Trophoblast cell (in vitro differentiated cells and primary cell): Measurements from ENCODE around the gene TBX15.

ENCODE experiments used
- DNase-seq, 2 donors: peaks; one replicate each; pipeline ENCODE4 v3.0.0-alpha.2; 2016
- H2AFZ ChIP-seq: 2 replicates; pipeline ENCODE4 v1.6.1; 2013; ENCODE audit warnings: low read length, moderate library complexity, mild to moderate bottlenecking; ENCODE audit not compliant: insufficient read depth, poor library complexity
- H2AK5ac ChIP-seq: 2 replicates; pipeline ENCODE4 v1.6.1; 2013; ENCODE audit warnings: mild to moderate bottlenecking, low read length
- H2BK120ac ChIP-seq: 2 replicates; pipeline ENCODE4 v1.6.1; 2013; ENCODE audit warnings: low read length, mild to moderate bottlenecking, moderate library complexity; ENCODE audit not compliant: insufficient read depth, poor library complexity
- H2BK12ac ChIP-seq: 2 replicates; pipeline ENCODE4 v1.6.1; 2013; ENCODE audit warnings: mild to moderate bottlenecking, low read length, moderate library complexity
- H2BK5ac ChIP-seq: 2 replicates; pipeline ENCODE4 v1.6.1; 2013; ENCODE audit warnings: low read length, low read depth, moderate library complexity, mild to moderate bottlenecking; ENCODE audit not compliant: poor library complexity
- H3K14ac ChIP-seq: 2 replicates; pipeline ENCODE4 v1.6.1; 2013; ENCODE audit warnings: mild to moderate bottlenecking, low read length
- H3K18ac ChIP-seq: 2 replicates; pipeline ENCODE4 v1.6.1; 2013; ENCODE audit warnings: mild to moderate bottlenecking, low read length
- H3K23ac ChIP-seq: 2 replicates; pipeline ENCODE4 v1.6.1; 2013; ENCODE audit warnings: low read length
- H3K27ac ChIP-seq: 2 replicates; pipeline ENCODE4 v1.5.1; 2013; ENCODE audit warnings: low read depth, mild to moderate bottlenecking, inconsistent platforms, low read length, moderate library complexity
- H3K27me3 ChIP-seq: 2 replicates; pipeline ENCODE4 v1.6.1; 2013; ENCODE audit warnings: inconsistent platforms, mild to moderate bottlenecking, low read length, moderate library complexity; ENCODE audit not compliant: insufficient read depth
- H3K36me3 ChIP-seq, 2 experiments: 1 replicate in 1 of 2; 2 replicates in 1 of 2; pipeline ENCODE4 v1.6.1; 2013; ENCODE audit warnings: low read length in 2 of 2, mild to moderate bottlenecking in 2 of 2, moderate library complexity in 1 of 2; ENCODE audit not compliant: insufficient read depth in 2 of 2, control insufficient read depth in 1 of 2
- H3K4ac ChIP-seq: 2 replicates; pipeline ENCODE4 v1.6.1; 2013; ENCODE audit warnings: low read depth, mild to moderate bottlenecking, low read length, moderate library complexity
- H3K4me1 ChIP-seq, 2 experiments: 1 replicate in 1 of 2; 2 replicates in 1 of 2; pipeline ENCODE4 v1.6.1; 2013; ENCODE audit warnings: low read length in 2 of 2, mild to moderate bottlenecking in 2 of 2, moderate library complexity in 1 of 2; ENCODE audit not compliant: insufficient read depth in 2 of 2, control insufficient read depth in 1 of 2
- H3K4me2 ChIP-seq: 2 replicates; pipeline ENCODE4 v1.6.1; 2013; ENCODE audit warnings: inconsistent platforms, mild to moderate bottlenecking, low read length, moderate library complexity
- H3K4me3 ChIP-seq: 2 replicates; pipeline ENCODE4 v1.5.1; 2013; ENCODE audit warnings: mild to moderate bottlenecking, low read depth, low read length, inconsistent platforms
- H3K79me1 ChIP-seq: one replicate; pipeline ENCODE4 v1.6.1; 2013; ENCODE audit warnings: low read length
- H3K79me2 ChIP-seq: 2 replicates; pipeline ENCODE4 v1.6.1; 2013; ENCODE audit warnings: low read length, mild to moderate bottlenecking; ENCODE audit not compliant: control insufficient read depth, insufficient read depth, poor library complexity
- H3K9ac ChIP-seq: 2 replicates; pipeline ENCODE4 v1.6.1; 2013; ENCODE audit warnings: mild to moderate bottlenecking, low read length
- H3K9me3 ChIP-seq: 2 replicates; pipeline ENCODE4 v1.6.1; 2013; ENCODE audit warnings: low read depth, mild to moderate bottlenecking, control low read depth, inconsistent platforms, low read length; ENCODE audit not compliant: insufficient read depth
- H4K12ac ChIP-seq: 2 replicates; pipeline ENCODE4 v1.6.1; 2013; ENCODE audit warnings: low read depth, mild to moderate bottlenecking, low read length, moderate library complexity
- H4K8ac ChIP-seq: 2 replicates; pipeline ENCODE4 v1.6.1; 2013; ENCODE audit warnings: low read depth, mild to moderate bottlenecking, low read length, moderate library complexity
- H4K91ac ChIP-seq: one replicate; pipeline ENCODE4 v1.6.1; 2013; ENCODE audit warnings: low read depth, mild to moderate bottlenecking, low read length, moderate library complexity
- WGBS: extraction: QIAGEN DNeasy Blood & Tissue Kit; methylation state at CpG from one replicate; pipeline ENCODE4 v1.1.7; 2013; ENCODE audit warnings: missing lambda C conversion rate; ENCODE audit not compliant: insufficient read length, insufficient coverage; ENCODE audit errors: extremely low coverage; 5-methylcytosine and 5-hydroxymethylcytosine counted together

Gene TBX15

DNA sequence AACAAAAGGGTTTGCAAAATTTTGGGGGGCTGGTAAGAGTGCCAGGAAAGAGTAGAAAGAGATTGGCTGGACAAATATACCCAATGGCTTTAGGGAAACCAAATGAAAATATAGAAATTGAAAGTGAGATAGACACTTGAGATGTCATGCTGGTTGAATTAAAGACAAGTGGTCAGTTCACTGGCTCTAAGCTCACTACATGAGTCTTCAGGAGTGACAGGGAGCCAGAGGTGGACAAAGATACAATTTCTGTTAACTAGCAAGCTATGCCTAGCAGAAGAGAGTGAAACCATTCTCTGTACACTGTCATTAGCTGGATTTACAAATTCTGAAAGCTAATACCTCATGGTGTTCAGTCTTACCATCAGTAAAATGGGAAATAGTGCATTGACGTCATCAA, 82.5 kb downstream of the TBX15 start:
- Histone ChIP-seq H2BK5ac (no peak overlapping the region), H3K23ac (no peak overlapping the region), H3K9me3 (no peaks in the 10 kb centered on the region), H3K9ac (no peak overlapping the region), H4K91ac (no peak overlapping the region), H3K79me1 (no peaks in the 10 kb centered on the region), H3K36me3 (no peaks in the 10 kb centered on the region), H3K27ac (no peak overlapping the region), H3K4me3 (no peak overlapping the region), H2AK5ac (no peak overlapping the region), H3K4me2 (no peak overlapping the region), H2BK120ac (no peak overlapping the region), H3K4me1 (no peaks in the 10 kb centered on the region), H3K4ac (no peak overlapping the region), H2AFZ (no peak overlapping the region), H4K8ac (no peak overlapping the region), H2BK12ac (no peak overlapping the region), H3K14ac (no peak overlapping the region), H3K18ac (no peak overlapping the region), H3K27me3 (no peaks in the 10 kb centered on the region), H4K12ac (no peak overlapping the region), H3K79me2 (no peaks in the 10 kb centered on the region)
- no CpG with 5 or more reads among the region's 1 CpG for WGBS
- DNase-seq, result no peak

DNA sequence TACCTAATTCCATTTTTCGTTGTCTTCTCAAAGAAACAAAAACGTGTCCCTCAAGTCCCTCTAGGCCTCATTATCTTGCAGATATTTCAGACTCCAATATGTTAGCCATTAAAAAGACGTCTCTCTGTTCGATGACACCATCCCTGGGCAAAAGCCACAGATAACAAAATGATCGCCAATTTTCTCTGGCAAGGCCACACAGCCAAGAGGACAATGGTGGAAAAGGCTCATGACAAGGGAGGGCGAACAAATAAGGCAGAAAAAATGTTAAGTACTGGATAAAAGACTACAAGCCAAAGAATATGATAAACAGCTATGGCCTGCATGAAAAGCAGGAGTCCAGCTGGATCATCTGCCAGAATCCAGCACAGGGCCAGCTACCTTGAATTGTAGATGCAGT, 82.9 kb downstream of the TBX15 start:
- no CpG with 5 or more reads among the region's 6 CpGs for WGBS
- no peak overlapping the region for H3K4me2 ChIP-seq
- H2AFZ ChIP-seq, result no peak overlapping the region
- H3K9me3 ChIP-seq, result no peaks in the 10 kb centered on the region
- H3K18ac ChIP-seq, result no peak overlapping the region
- no peak overlapping the region for H4K8ac ChIP-seq
- no peak overlapping the region for H2BK12ac ChIP-seq
- no peaks in the 10 kb centered on the region for H3K27me3 ChIP-seq
- H3K79me1 ChIP-seq, result no peaks in the 10 kb centered on the region
- no peaks in the 10 kb centered on the region for H3K36me3 ChIP-seq
- no peak overlapping the region for H3K23ac ChIP-seq
- H3K14ac ChIP-seq, result no peak overlapping the region
- H3K27ac ChIP-seq, result no peak overlapping the region
- no peaks in the 10 kb centered on the region for H3K4me1 ChIP-seq
- no peak overlapping the region for H4K12ac ChIP-seq
- H3K79me2 ChIP-seq, result no peaks in the 10 kb centered on the region
- H2BK5ac ChIP-seq, result no peak overlapping the region
- no peak overlapping the region for H2BK120ac ChIP-seq
- H2AK5ac ChIP-seq, result no peak overlapping the region
- no peak overlapping the region for H3K9ac ChIP-seq
- DNase-seq, result no peak
- no peak overlapping the region for H4K91ac ChIP-seq
- H3K4ac ChIP-seq, result no peak overlapping the region
- H3K4me3 ChIP-seq, result no peak overlapping the region

DNA sequence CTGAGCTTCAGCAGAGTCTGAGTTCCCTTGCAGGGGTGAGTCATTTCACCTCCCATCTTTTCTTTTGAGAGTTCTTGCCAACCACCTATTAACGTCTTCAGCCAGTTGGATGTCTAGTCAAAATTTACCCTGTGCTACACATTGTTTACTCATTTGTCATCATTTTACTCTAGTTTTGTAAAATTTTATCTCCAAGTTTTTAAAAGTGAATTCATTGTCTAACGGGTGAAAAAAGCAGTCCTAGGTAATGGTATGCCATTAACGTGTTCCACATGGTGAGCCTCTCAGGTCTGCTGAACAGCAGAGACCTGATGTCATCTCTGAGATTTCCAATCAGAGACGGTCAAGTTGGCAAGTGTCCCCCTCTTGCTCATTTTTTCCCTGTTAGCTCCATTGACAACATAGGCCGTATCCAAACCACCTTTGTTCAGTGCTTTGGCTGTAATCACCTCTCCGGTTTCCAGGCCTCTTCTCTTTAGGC, 85.4 kb downstream of the TBX15 start:
- H3K79me1 ChIP-seq, result no peaks in the 10 kb centered on the region
- H4K8ac ChIP-seq, result no peak overlapping the region
- H2BK5ac ChIP-seq, result no peak overlapping the region
- no peak overlapping the region for H3K4ac ChIP-seq
- H4K12ac ChIP-seq, result no peak overlapping the region
- H2BK120ac ChIP-seq, result no peak overlapping the region
- H2AFZ ChIP-seq, result no peak overlapping the region
- H3K18ac ChIP-seq, result no peak overlapping the region
- no peak overlapping the region for H2BK12ac ChIP-seq
- no peak overlapping the region for H4K91ac ChIP-seq
- no peak overlapping the region for H3K23ac ChIP-seq
- H3K27me3 ChIP-seq, result no peaks in the 10 kb centered on the region
- no peaks in the 10 kb centered on the region for H3K4me1 ChIP-seq
- no peak overlapping the region for H2AK5ac ChIP-seq
- WGBS, result no CpG with 5 or more reads among the region's 6 CpGs
- H3K4me2 ChIP-seq, result no peak overlapping the region
- no peaks in the 10 kb centered on the region for H3K36me3 ChIP-seq
- no peaks in the 10 kb centered on the region for H3K79me2 ChIP-seq
- no peak overlapping the region for H3K4me3 ChIP-seq
- DNase-seq, result no peak
- no peaks in the 10 kb centered on the region for H3K9me3 ChIP-seq
- H3K27ac ChIP-seq, result no peak overlapping the region
- H3K14ac ChIP-seq, result no peak overlapping the region
- no peak overlapping the region for H3K9ac ChIP-seq

DNA sequence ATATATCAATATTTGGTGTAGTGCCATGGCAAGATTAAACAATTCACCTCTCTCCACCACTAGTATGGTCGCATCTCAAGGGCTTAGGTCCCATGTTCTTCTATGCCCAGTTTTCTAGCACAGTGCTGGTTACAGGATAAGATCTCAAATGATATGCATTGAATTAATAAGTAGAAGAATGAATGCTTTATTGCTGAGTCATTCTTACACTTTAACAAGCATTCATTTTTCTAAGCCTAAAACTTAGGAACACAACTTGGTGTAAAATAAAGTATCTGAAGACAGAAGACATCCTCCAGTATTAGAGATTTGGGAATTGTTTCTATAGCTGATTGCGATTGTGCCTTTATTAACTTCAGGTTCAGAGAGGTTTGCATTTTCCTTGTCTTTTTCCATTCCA, 85.8 kb downstream of the TBX15 start:
- Histone ChIP-seq H2BK120ac (no peak overlapping the region), H3K27me3 (no peaks in the 10 kb centered on the region), H4K8ac (no peak overlapping the region), H3K36me3 (no peaks in the 10 kb centered on the region), H2BK12ac (no peak overlapping the region), H3K4me1 (no peaks in the 10 kb centered on the region), H2AK5ac (no peak overlapping the region), H2BK5ac (no peak overlapping the region), H3K9me3 (no peaks in the 10 kb centered on the region), H3K4ac (no peak overlapping the region), H3K79me2 (no peaks in the 10 kb centered on the region), H3K18ac (no peak overlapping the region), H4K12ac (no peak overlapping the region), H3K79me1 (no peaks in the 10 kb centered on the region), H3K4me3 (no peak overlapping the region), H3K23ac (no peak overlapping the region), H3K14ac (no peak overlapping the region), H3K4me2 (no peak overlapping the region), H2AFZ (no peak overlapping the region), H3K9ac (no peak overlapping the region), H4K91ac (no peak overlapping the region), H3K27ac (no peak overlapping the region)
- WGBS, result no CpG with 5 or more reads among the region's 2 CpGs
- no peak for DNase-seq
